AG08396 (cell line): Measurements from ENCODE around the gene BAIAP3.

ENCODE experiments used
- DNase-seq: peaks from one replicate; pipeline ENCODE4 v3.0.0; 2012; ENCODE audit warnings: low spot score, mixed read lengths

Gene BAIAP3

DNA sequence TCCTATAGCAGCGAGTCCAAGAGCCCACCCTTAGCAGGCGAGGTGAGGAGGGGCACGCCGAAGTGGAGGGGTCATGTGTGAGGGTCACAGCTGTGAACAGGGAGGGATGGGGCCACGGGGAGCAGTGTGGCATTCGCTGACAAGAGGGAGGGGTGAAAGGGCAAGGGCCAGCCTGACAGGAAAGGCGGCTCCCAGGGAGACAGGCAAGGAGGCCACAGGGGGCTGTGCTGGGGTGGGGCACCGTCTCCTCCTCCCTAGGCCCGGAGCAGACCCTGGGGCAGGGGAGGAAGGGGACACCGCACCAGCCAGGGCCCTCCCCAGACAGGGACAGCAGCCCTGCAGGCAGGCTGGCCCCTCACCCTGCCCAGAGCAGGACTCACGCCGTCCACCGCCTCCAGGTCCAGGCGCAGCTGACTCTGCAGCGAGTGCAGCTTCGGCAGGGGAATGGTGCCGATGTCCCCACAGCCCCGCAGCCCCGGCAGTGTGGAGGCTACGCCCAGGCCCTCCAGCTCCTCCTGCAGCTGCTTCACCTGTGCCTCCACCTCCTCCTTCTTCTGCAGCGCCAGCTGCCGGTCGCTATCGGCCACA lies 33.4 kb downstream of the BAIAP3 start:
- no peak for DNase-seq

- no peak for DNase-seq
Observed at GRCh38 chr16:1367486-1368174, 34.2 kb downstream of the BAIAP3 start.

- no peak for DNase-seq
Observed at GRCh38 chr16:1371054-1371978, 37.9 kb downstream of the BAIAP3 start.

DNA sequence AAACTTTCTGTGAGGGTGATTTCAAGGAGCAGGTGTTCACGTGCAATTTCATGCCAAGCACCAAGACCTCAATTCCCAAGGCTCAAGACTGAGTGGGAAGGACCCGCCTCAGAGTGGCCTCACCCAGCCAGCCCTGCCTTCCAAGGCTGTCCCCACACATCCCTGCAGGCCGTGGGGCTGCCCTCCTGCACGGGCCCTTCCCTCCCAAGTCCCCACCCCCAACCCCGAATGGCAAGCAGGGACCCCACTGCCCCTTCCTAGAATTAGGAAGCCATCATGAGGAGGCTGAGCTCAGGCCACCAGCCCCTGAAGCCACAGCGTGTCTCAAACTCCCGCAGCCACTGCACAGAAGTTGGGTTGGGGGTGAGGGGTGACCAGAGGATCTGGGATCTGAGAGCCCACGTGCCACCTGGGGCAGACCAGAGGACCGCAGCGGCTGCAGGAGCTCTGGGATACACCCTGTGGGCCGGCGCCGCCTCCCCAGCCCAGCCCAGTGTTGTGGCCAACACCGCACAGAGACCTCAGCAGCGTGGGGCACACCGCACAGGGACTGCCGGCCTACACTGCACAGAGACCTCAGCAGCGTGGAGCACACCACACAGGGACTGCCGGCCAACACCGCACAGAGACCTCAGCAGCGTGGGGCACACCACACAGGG lies 39.0 kb downstream of the BAIAP3 start:
- no peak for DNase-seq

DNA sequence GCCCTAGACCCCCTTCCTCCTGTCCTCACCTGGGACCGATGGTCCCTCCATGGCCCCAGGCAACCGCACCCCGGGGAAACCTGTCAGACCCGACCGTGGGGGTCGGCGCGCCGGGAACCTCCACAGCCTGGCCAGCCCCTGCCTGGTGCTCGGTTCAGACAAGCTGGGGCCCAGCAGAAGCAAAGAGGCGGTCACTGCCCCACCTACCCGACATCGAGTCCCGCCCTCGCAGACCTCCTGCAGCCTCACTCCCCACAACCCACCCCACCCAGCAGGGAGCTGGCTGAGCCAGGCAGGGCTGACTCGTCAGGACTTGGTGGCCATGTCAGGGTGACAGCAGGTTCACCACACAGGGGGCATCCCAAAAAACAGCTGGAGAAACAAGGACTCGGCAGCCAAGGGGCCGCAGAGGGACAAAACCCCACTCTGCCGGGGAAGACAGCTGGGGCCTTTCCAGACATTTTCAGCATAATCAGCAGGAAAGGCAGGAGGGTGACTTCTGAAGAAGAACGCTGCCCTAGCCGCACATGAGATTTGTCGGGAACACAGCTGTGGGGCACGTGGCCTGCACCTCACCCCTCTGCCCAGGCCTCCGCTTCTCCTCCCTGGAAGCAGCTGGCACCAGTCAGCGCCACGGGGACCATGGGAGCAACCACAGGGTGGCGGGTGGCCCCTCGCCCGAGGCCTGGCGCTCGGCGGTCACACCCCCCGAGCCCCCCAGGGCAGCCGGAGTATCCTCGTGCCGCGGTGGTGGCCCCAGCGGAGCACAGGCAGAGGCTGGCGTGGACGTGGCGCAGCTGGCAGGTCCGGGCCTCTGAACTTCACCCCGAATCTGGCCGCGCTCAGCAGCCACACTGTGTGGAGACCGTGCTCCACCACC lies 41.2 kb downstream of the BAIAP3 start:
- DNase-seq, result no peak

GRCh38 chr16:1375298-1375640 lies 41.8 kb downstream of the BAIAP3 start:
- no peak for DNase-seq

DNA sequence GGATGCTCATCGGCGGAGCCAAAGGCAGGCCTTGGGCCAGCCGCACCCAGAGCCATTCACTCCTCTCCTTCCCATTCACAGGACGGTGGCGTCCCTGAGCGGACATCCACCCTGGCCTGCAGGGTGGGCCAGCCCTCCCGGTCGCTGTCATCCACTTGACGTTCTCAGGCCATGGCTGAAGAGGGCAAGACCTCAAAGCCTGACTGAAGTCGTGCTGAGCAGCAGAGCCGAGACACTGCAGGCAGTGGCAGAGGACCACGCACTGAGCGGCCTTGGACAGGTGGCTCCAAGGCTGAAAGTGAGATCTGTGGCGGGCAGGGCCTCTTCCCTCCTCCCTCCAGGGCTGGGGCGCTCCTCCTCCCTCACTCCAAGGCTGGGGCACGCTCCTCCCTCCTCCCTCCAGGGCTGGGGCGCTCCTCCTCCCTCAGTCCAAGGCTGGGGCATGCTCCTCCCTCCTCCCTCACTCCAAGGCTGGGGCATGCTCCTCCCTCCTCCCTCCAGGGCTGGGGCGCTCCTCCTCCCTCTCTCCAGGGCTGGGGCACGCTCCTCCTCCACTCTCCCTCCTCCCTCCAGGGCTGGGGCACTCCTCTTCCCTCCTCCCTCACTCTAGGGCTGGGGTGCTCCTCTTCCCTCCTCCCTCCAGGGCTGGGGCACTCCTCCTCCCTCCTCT lies 42.4 kb downstream of the BAIAP3 start:
- DNase-seq, result no peak

DNA sequence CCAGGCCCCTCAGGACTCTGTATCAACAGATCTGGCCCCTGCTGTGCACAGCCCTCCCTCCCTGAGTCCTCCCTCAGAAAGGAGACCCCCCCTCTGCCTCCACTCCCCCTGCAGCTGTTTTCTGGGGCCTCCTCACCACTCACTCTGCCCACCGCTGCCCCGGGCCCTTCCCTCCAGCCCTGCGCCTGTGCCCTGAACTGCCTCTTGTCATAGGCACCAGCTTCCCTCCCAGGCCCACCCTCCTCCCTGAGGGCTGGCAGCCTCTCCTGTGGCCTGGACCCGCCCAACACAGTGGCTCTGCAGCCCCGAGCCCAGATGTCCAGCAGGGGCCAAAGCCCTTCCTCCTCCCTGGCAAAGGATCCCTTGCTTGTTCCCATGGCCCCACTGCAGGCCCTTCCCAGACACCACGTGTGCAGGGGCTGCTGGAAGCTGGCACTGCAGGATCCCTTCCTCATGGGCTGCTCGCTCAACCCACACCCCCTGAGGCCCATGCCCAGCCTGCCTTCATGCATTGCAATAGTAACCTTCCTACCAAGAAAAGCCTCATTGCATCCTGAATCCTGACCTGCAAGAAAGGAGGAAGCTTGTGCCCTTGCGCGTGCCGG lies 44.1 kb downstream of the BAIAP3 start:
- DNase-seq, result no peak

- no peak for DNase-seq
Observed at GRCh38 chr16:1378087-1378803, 44.8 kb downstream of the BAIAP3 start.

DNA sequence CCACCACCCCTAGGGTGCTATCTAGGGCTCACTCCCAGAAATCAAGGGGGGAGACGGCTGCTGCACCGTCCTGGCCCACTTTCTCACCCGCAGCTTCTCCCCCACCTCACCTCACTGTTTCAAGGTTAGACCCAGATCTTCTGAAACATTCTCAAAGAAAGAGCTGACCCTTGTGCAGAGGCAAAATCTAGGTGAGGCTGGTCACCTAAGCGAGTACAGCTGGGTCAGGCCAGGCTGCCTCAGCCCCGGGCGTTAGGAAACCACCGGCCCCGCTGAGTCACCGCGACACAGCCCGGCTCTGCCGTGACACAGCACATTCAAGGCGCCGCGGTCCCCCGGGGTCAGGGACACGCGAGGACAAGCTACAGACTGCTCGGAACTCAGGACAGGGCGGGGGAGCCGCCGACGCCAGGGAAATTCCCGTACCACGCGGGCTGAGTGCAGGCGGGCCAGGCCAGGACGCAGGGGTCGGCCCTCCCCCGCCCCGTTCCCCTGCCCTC lies 45.4 kb downstream of the BAIAP3 start:
- peak; percentile 91 for DNase-seq

- DNase-seq, result peak; percentile 94
Observed at GRCh38 chr16:1379304-1380076, 46.0 kb downstream of the BAIAP3 start.

GRCh38 chr16:1380195-1380594 lies 46.8 kb downstream of the BAIAP3 start:
- no peak for DNase-seq

DNA sequence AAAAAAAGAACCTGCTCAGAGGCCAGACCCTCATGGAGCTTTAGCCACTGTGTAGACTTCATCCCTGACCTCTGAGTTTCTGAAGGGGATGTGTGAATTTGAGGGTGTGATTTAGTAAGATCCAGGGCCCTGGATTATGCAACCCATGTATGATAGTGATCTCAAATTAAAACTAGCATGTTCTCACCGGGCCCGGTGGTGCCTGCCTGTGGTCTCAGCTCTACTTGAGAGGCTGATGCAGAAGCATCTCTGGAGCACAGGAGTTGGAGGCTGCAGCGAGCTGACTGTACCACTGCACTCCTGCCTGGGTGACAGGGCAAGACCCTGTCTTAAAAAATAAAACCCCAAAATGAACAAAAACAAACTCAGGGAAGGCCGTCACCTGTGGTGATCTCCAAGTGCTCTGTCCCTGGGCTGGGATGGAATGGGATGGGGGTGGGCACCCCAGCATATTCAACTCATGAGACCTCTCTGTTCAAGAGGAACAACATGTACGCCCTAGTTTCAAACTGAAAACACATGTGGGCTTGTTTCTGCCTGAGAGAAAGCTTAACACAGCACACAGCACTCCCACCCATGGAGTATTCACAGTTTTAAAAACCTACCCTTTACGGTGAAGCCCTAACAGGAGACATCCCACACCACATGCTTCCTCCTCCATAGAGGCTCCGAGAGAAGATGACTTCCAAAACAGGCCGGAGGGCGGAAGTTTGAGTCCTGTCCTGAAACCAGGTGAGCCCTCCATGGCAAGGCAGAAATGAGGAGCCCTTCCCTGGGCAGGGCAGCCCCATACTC lies 48.4 kb downstream of the BAIAP3 start:
- DNase-seq, result no peak

- DNase-seq, result no peak
Observed at GRCh38 chr16:1383556-1383955, 50.1 kb downstream of the BAIAP3 start.

GRCh38 chr16:1385232-1385631 lies 51.8 kb downstream of the BAIAP3 start:
- DNase-seq, result no peak

DNA sequence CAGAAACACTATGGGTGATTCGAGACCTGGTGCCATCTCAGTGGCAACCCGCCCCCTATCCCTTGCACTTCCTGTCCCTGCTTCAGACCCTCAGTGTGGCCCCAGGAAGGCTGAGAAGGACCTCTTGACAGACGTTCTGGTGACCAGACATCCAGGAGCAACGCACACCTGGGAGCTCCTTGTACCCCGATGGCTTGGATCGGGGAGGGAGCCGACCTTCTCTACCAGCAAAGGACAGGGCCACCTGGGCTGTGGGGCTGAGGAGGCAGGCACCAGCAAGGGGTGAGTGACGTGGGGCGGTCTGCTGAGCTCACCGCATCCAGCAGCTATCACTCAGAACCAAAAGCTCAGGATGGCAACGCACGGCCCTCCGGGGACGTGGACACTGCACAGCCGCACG lies 53.9 kb downstream of the BAIAP3 start:
- no peak for DNase-seq

DNA sequence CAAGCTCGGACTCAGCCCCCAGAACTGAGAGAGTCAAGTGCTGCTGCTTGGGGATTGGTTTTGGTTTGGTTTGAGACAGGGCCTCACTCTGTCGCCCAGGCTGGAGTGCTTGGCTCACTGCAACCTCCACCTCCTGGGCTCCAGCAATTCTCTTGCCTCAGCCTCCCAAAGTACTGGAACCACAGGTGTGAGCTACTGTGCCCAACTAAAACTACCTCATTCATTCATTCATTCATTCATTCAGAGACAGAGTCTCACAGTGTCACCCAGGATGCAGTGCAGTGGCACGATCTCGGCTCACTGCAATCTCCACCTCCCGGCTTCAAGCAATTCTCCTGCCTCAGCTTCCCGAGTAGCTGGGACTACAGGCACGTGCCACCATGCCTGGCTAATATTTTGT lies 56.3 kb downstream of the BAIAP3 start:
- no peak for DNase-seq

- DNase-seq, result no peak
Observed at GRCh38 chr16:1390239-1390779, 56.9 kb downstream of the BAIAP3 start.
